CD14-positive monocyte (primary cell): ENCODE results near the gene DCAF17. TPM values are rescaled to one million over a fixed set of nuclear protein-coding genes. Genes with fewer than 3 reads are reported as not detected.

Experiments
- DNase-seq, 3 donors: peaks; one replicate each; pipeline ENCODE4 v3.0.0-alpha.2; 2011 to 2022
- H2AFZ ChIP-seq: 2 replicates; pipeline ENCODE4 v1.6.0; 2012; ENCODE audit warnings: mild to moderate bottlenecking, low read depth, low read length, inconsistent platforms; ENCODE audit not compliant: insufficient read depth, poor library complexity, severe bottlenecking
- H3K27ac ChIP-seq, 2 donors: 1 replicate in 1 of 2; 2 replicates in 1 of 2; pipeline ENCODE4 v1.5.1; 2012 to 2013; ENCODE audit warnings: low read length in 2 of 2, control low read depth in 1 of 2, inconsistent platforms in 1 of 2, low read depth in 1 of 2, mild to moderate bottlenecking in 1 of 2
- H3K27me3 ChIP-seq, 2 donors: one replicate each; pipeline versions ENCODE4 v1.6.0 to v1.6.1; 2011 to 2013; ENCODE audit warnings: low read length in 2 of 2; ENCODE audit not compliant: control insufficient read depth in 2 of 2, insufficient read depth in 2 of 2
- H3K36me3 ChIP-seq, 2 donors: replicated peaks in 1 of 2; 1 replicate in 1 of 2; 2 replicates in 1 of 2; pipeline versions ENCODE4 v1.5.1 to v1.6.1; 2012 to 2013; ENCODE audit warnings: low read length in 2 of 2, control low read depth in 1 of 2, inconsistent platforms in 1 of 2, mild to moderate bottlenecking in 1 of 2; ENCODE audit not compliant: insufficient read depth in 2 of 2, control insufficient read depth in 1 of 2
- H3K4me1 ChIP-seq, 2 donors: 1 replicate in 1 of 2; 2 replicates in 1 of 2; pipeline versions ENCODE4 v1.5.1 to v1.6.1; 2012 to 2013; ENCODE audit warnings: low read length in 2 of 2, control low read depth in 1 of 2, inconsistent platforms in 1 of 2, mild to moderate bottlenecking in 1 of 2, moderate library complexity in 1 of 2; ENCODE audit not compliant: insufficient read depth in 2 of 2, control insufficient read depth in 1 of 2
- H3K4me2 ChIP-seq: replicated peaks from 2 replicates; pipeline ENCODE3; 2012; ENCODE audit warnings: low read length, moderate library complexity, mild to moderate bottlenecking; ENCODE audit not compliant: poor library complexity, severe bottlenecking; ENCODE audit errors: extremely low read depth
- H3K4me3 ChIP-seq, 3 experiments: fragments of 200-600 bp in 1 of 3; sonication (generic) in 1 of 3; replicated peaks in 1 of 3; 1 replicate in 2 of 3; 2 replicates in 1 of 3; pipeline ENCODE4 v1.5.1; 2011 to 2013; ENCODE audit warnings: low read length in 3 of 3, mild to moderate bottlenecking in 3 of 3, control low read depth in 2 of 3, low read depth in 2 of 3, inconsistent platforms in 1 of 3, moderate library complexity in 1 of 3
- H3K79me2 ChIP-seq: 2 replicates; pipeline ENCODE4 v1.6.0; 2012; ENCODE audit warnings: mild to moderate bottlenecking, control low read depth, inconsistent platforms, low read length, moderate library complexity; ENCODE audit not compliant: insufficient read depth
- H3K9ac ChIP-seq: 2 replicates; pipeline ENCODE4 v1.6.0; 2017; ENCODE audit warnings: low read length, mild to moderate bottlenecking; ENCODE audit not compliant: insufficient read depth, poor library complexity, severe bottlenecking
- H3K9me3 ChIP-seq, 2 donors: replicated peaks in 1 of 2; 1 replicate in 1 of 2; 2 replicates in 1 of 2; pipeline versions ENCODE4 v1.5.1 to v1.6.1; 2012 to 2013; ENCODE audit warnings: low read length in 2 of 2, control low read depth in 1 of 2; ENCODE audit not compliant: control insufficient read depth in 1 of 2, insufficient read depth in 1 of 2
- H4K20me1 ChIP-seq: 2 replicates; pipeline ENCODE4 v1.6.0; 2012; ENCODE audit warnings: mild to moderate bottlenecking, low read length, control low read depth, moderate library complexity; ENCODE audit not compliant: insufficient read depth
- H3K27ac Mint-ChIP-seq, 7 donors: one replicate each; pipeline ENCODE4 v1.8.0; 2020; ENCODE audit warnings: mild to moderate bottlenecking in 7 of 7, mixed read lengths in 7 of 7, moderate library complexity in 6 of 7, inconsistent platforms in 2 of 7
- H3K27me3 Mint-ChIP-seq, 3 donors: one replicate each; pipeline ENCODE4 v1.8.0; 2021 to 2022; ENCODE audit warnings: low read depth in 3 of 3, mild to moderate bottlenecking in 3 of 3, mixed read lengths in 3 of 3, moderate library complexity in 3 of 3, inconsistent platforms in 1 of 3
- H3K36me3 Mint-ChIP-seq, 2 donors: one replicate each; pipeline ENCODE4 v1.8.0; 2020; ENCODE audit warnings: mixed read lengths in 2 of 2, inconsistent platforms in 1 of 2, mild to moderate bottlenecking in 1 of 2
- H3K4me1 Mint-ChIP-seq: one replicate; pipeline ENCODE4 v1.8.0; 2020; ENCODE audit warnings: mild to moderate bottlenecking, mixed read lengths
- H3K4me3 Mint-ChIP-seq, 2 donors: one replicate each; pipeline ENCODE4 v1.8.0; 2020; ENCODE audit warnings: mild to moderate bottlenecking in 2 of 2, mixed read lengths in 2 of 2, moderate library complexity in 1 of 2
- H3K9me3 Mint-ChIP-seq, 7 donors: one replicate each; pipeline ENCODE4 v1.8.0; 2020 to 2022; ENCODE audit warnings: mixed read lengths in 7 of 7, mild to moderate bottlenecking in 6 of 7, moderate library complexity in 6 of 7, inconsistent platforms in 2 of 7
- CTCF ChIP-seq: fragments of 200-600 bp; IDR thresholded peaks from one replicate; pipeline ENCODE4 v1.8.0; 2022; ENCODE audit warnings: antibody characterized with exemption, mild to moderate bottlenecking
- WGBS: methylation state at CpG from one replicate; pipeline ENCODE4 v1.1.5; 2013; ENCODE audit warnings: missing lambda C conversion rate; ENCODE audit not compliant: insufficient coverage; 5-methylcytosine and 5-hydroxymethylcytosine counted together
- intact Hi-C, 2 donors: fragments of 100-400 bp; cut with micrococcal nuclease; formaldehyde crosslinking; loops; one replicate each; pipeline versions ENCODE4 v1.15.0 to v1.15.1; 2023
- polyA plus RNA-seq, 3 donors: library from polyadenylated mRNA; depleted of rRNA in 1 of 3; unstranded in 2 of 3; stranded (reverse) in 1 of 3; fragments of 300-500 nt in 2 of 3; fragments of >200 nt in 1 of 3; fragmentation: Illumina TruSeq in 2 of 3; gene quantifications; 1 replicate in 2 of 3; 2 replicates in 1 of 3; pipeline ENCODE4 v1.2.3, GENCODE V29; 2012 to 2021

DCAF17 gene
- polyA plus RNA-seq, 3 donors: 4.1 to 7.2 (median 7.0) TPM

- H4K20me1 ChIP-seq: no peaks in the 10 kb centered on the region
- no peak overlapping the region for H2AFZ ChIP-seq
- Mint-ChIP-seq H3K9me3 (no peaks in the 10 kb centered on the region), H3K27ac (no peak overlapping the region), H3K27me3 (no peaks in the 10 kb centered on the region), H3K4me1 (no peaks in the 10 kb centered on the region), H3K4me3 (no peak overlapping the region), H3K36me3 (peaks cover 54 to 69% of the 10 kb centered on the region in 2 donors)
- intact Hi-C loops: no loop called here
- no peak overlapping the region for H3K27ac ChIP-seq
- H3K9ac ChIP-seq: no peak overlapping the region
- no peak for TF ChIP-seq CTCF
- no CpG with 5 or more reads among the region's 4 CpGs for WGBS
- no peak overlapping the region for H3K4me2 ChIP-seq
- H3K36me3 ChIP-seq: peaks cover 52 to 63% of the 10 kb centered on the region in 2 donors
- DNase-seq: no peak
- no peak overlapping the region for H3K4me3 ChIP-seq
- no peaks in the 10 kb centered on the region for H3K27me3 ChIP-seq
- no peaks in the 10 kb centered on the region for H3K79me2 ChIP-seq
- no peaks in the 10 kb centered on the region for H3K4me1 ChIP-seq
- no peaks in the 10 kb centered on the region for H3K9me3 ChIP-seq
Observed at GRCh38 chr2:171469176-171469575, 35.1 kb downstream of the DCAF17 start.

GRCh38 chr2:171470129-171470528, 36.1 kb downstream of the DCAF17 start:
- Mint-ChIP-seq H3K36me3 (peaks cover 60 to 75% of the 10 kb centered on the region in 2 donors), H3K4me1 (no peaks in the 10 kb centered on the region), H3K27ac (no peak overlapping the region), H3K9me3 (no peaks in the 10 kb centered on the region), H3K27me3 (no peaks in the 10 kb centered on the region), H3K4me3 (no peak overlapping the region)
- no peaks in the 10 kb centered on the region for H3K9me3 ChIP-seq
- intact Hi-C loops: no loop called here
- no peak for DNase-seq
- H3K79me2 ChIP-seq: no peaks in the 10 kb centered on the region
- no peaks in the 10 kb centered on the region for H3K4me1 ChIP-seq
- H3K27ac ChIP-seq: no peak overlapping the region
- no peaks in the 10 kb centered on the region for H4K20me1 ChIP-seq
- no peak overlapping the region for H3K4me2 ChIP-seq
- H3K4me3 ChIP-seq: no peak overlapping the region
- whole genome bisulfite sequencing: 100% methylated on average over 1 of the region's 5 CpGs
- H3K36me3 ChIP-seq: peaks cover 61 to 73% of the 10 kb centered on the region in 2 donors
- no peak for TF ChIP-seq CTCF
- no peak overlapping the region for H2AFZ ChIP-seq
- H3K27me3 ChIP-seq: no peaks in the 10 kb centered on the region
- H3K9ac ChIP-seq: no peak overlapping the region
